HepG2 (cell line): Measurements from ENCODE around the gene PI3. TPM values are rescaled to one million over a fixed set of nuclear protein-coding genes. Genes with fewer than 3 reads are reported as not detected.

Source experiments
- ATAC-seq: fragments of 200-7000 bp; cut with Tn5 transposase; 3 replicates; pipeline ENCODE4 v1.9.1; 2020; ENCODE audit warnings: mild to moderate bottlenecking, moderate library complexity
- BruUV-seq: library from RNA; stranded (reverse); fragments of 400-500 nt; replicated peaks from 2 replicates; lab custom pipeline; 2021; lab: Mats Ljungman, UMichigan
- CTCF ChIA-PET: fragments of 300-600 bp; formaldehyde crosslinking; extraction: SDS; loops from one replicate; lab custom pipeline; 2021; ENCODE audit warnings: low total read pairs, inconsistent platforms, low intra/inter-chr PET ratio; lab: Yijun Ruan, JAX
- POLR2A ChIA-PET: fragments of 350-600 bp; sonication (Branson Sonifier 250); formaldehyde crosslinking; loops from one replicate; lab custom pipeline; 2020; ENCODE audit warnings: antibody characterized with exemption, inconsistent platforms; lab: Yijun Ruan, JAX
- DNase-seq: peaks from one replicate; pipeline ENCODE4 v3.0.0-alpha.2; 2015; ENCODE audit warnings: low spot score
- FAIRE-seq: peaks from 3 replicates; lab custom pipeline; 2011; peaks lifted over from hg19 to GRCh38; lab: Jason Lieb, UNC
- H2AFZ ChIP-seq: one replicate; pipeline ENCODE4 v1.6.1; 2011; ENCODE audit warnings: low read length, inconsistent platforms
- H3K27ac ChIP-seq: fragments of 300-600 bp; 3 replicates; pipeline ENCODE4 v1.8.0; 2011; ENCODE audit warnings: mixed run types, mild to moderate bottlenecking, mixed read lengths, low read length, inconsistent platforms; ENCODE audit not compliant: insufficient read depth; ENCODE audit errors: extremely low read length
- H3K27me3 ChIP-seq, 2 experiments: fragments of 200-600 bp in 1 of 2; 2 replicates in 1 of 2; 3 replicates in 1 of 2; pipeline versions ENCODE4 v1.6.0 to v1.8.0; 2011; ENCODE audit warnings: low read length in 2 of 2, mild to moderate bottlenecking in 2 of 2, moderate library complexity in 2 of 2, inconsistent platforms in 1 of 2; ENCODE audit not compliant: insufficient read depth in 2 of 2, control insufficient read depth in 1 of 2
- H3K36me3 ChIP-seq, 2 experiments: fragments of 200-600 bp in 1 of 2; replicated peaks in 1 of 2; 2 replicates in 1 of 2; 3 replicates in 1 of 2; pipeline versions ENCODE4 v1.5.1 to v1.8.0; 2011; ENCODE audit warnings: low read length in 2 of 2, inconsistent platforms in 1 of 2; ENCODE audit not compliant: insufficient read depth in 2 of 2, control insufficient read depth in 1 of 2
- H3K4me1 ChIP-seq: 2 replicates; pipeline ENCODE4 v1.5.1; 2012; ENCODE audit warnings: low read length, inconsistent platforms; ENCODE audit not compliant: insufficient read depth
- H3K4me2 ChIP-seq: 2 replicates; pipeline ENCODE4 v1.6.0; 2011; ENCODE audit warnings: low read depth, low read length, inconsistent platforms
- H3K4me3 ChIP-seq, 3 experiments: fragments of 200-600 bp in 1 of 3; sonication (generic), shearing (Covaris generic) in 1 of 3; replicated peaks in 1 of 3; 2 replicates each; pipeline ENCODE4 v1.5.1; 2011 to 2016; ENCODE audit warnings: low read length in 3 of 3, inconsistent platforms in 2 of 3, low read depth in 2 of 3, mild to moderate bottlenecking in 2 of 3, control low read depth in 1 of 3, mixed read lengths in 1 of 3; ENCODE audit not compliant: insufficient read depth in 1 of 3
- H3K79me2 ChIP-seq: one replicate; pipeline ENCODE4 v1.6.1; 2011; ENCODE audit warnings: low read length, inconsistent platforms; ENCODE audit not compliant: insufficient read depth
- H3K9ac ChIP-seq: 2 replicates; pipeline ENCODE4 v1.6.0; 2011; ENCODE audit warnings: mild to moderate bottlenecking, low read depth, low read length, inconsistent platforms; ENCODE audit not compliant: insufficient read depth
- H3K9me3 ChIP-seq: 2 replicates; pipeline ENCODE4 v1.5.1; 2012; ENCODE audit warnings: mild to moderate bottlenecking, low read length
- H4K20me1 ChIP-seq: 2 replicates; pipeline ENCODE4 v1.6.0; 2011; ENCODE audit warnings: inconsistent platforms, mild to moderate bottlenecking, low read length, moderate library complexity; ENCODE audit not compliant: insufficient read depth
- CREB1 ChIP-seq, 2 experiments: fragments of 450-650 bp in 1 of 2; IDR thresholded peaks; 2 replicates each; pipeline ENCODE4 v1.6.1; 2016 to 2017; ENCODE audit warnings: control low read depth in 1 of 2, mild to moderate bottlenecking in 1 of 2, missing compliant biosample characterization in 1 of 2, missing genetic modification characterization in 1 of 2
- DMAP1 ChIP-seq: IDR thresholded peaks from 2 replicates; pipeline ENCODE4 v1.6.1; 2016
- IKZF4 ChIP-seq: sonication (generic); formaldehyde crosslinking; IDR thresholded peaks from 2 replicates; pipeline ENCODE4 v1.5.1; 2020; ENCODE audit warnings: borderline replicate concordance, mild to moderate bottlenecking, low read depth, missing genetic modification reagents; ENCODE audit errors: not compliant biosample characterization
- MATR3 ChIP-seq: sonication (generic); formaldehyde crosslinking; IDR thresholded peaks from 2 replicates; pipeline ENCODE4 v1.4.0; 2020; ENCODE audit warnings: missing genetic modification reagents
- NBN ChIP-seq: fragments of 450-650 bp; conservative IDR thresholded peaks from 2 replicates; pipeline ENCODE4 v1.6.1; 2017
- NCOR1 ChIP-seq: fragments of 200-600 bp; sonication (generic); IDR thresholded peaks from 2 replicates; pipeline ENCODE4 v1.7.0; 2017; ENCODE audit warnings: antibody characterized with exemption, low read length, borderline replicate concordance
- PAF1 ChIP-seq: IDR thresholded peaks from 2 replicates; pipeline ENCODE4 v1.6.1; 2016; ENCODE audit warnings: missing genetic modification reagents, missing compliant biosample characterization
- SALL1 ChIP-seq: sonication (generic); formaldehyde crosslinking; IDR thresholded peaks from 2 replicates; pipeline ENCODE4 v1.8.0; 2022; ENCODE audit warnings: mild to moderate bottlenecking, missing genetic modification reagents
- THYN1 ChIP-seq: sonication (generic); formaldehyde crosslinking; IDR thresholded peaks from 2 replicates; pipeline ENCODE4 v1.8.1; 2023; ENCODE audit warnings: low read depth, mild to moderate bottlenecking, moderate library complexity, missing genetic modification reagents, borderline replicate concordance
- ZNF264 ChIP-seq: sonication (generic); formaldehyde crosslinking; IDR thresholded peaks from 2 replicates; pipeline ENCODE4 v1.4.0; 2020; ENCODE audit warnings: missing genetic modification reagents
- ZNF615 ChIP-seq: sonication (generic); formaldehyde crosslinking; IDR thresholded peaks from 2 replicates; pipeline ENCODE4 v1.5.0; 2020; ENCODE audit warnings: mild to moderate bottlenecking, missing genetic modification reagents, borderline replicate concordance
- ZNF747 ChIP-seq: sonication (generic); formaldehyde crosslinking; IDR thresholded peaks from 2 replicates; pipeline ENCODE4 v1.8.1; 2023; ENCODE audit warnings: missing genetic modification reagents, mild to moderate bottlenecking, borderline replicate concordance
- whole genome bisulfite sequencing: methylation state at CpG from one replicate; pipeline ENCODE4 v1.1.6; 2017; ENCODE audit warnings: low lambda C conversion rate; 5-methylcytosine and 5-hydroxymethylcytosine counted together
- in situ Hi-C: cut with HindIII; loops from 2 replicates; pipeline ENCODE4 v1.10.0; 2017; ENCODE audit warnings: low pct_unique_long_range_greater_than_20kb; ENCODE audit not compliant: extremely low pct_ligation_motif_present
- intact Hi-C: fragments of 100-400 bp; cut with micrococcal nuclease; formaldehyde crosslinking; loops from one replicate; pipeline ENCODE4 v1.10.0; 2022; ENCODE audit not compliant: unreplicated experiment
- polyA plus RNA-seq, 8 experiments: library from polyadenylated mRNA; depleted of rRNA in 3 of 8; stranded (reverse) in 7 of 8; unstranded in 1 of 8; fragments of >200 nt; fragmentation: Illumina TruSeq in 4 of 8; extraction: Trizol in 4 of 8; gene quantifications; 2 replicates each; pipeline versions ENCODE4 v1.2.1 to v1.2.3, GENCODE V29; 2011 to 2016; ENCODE audit warnings: low read depth in 4 of 8, missing spikeins in 1 of 8, mixed read lengths in 1 of 8; ENCODE audit not compliant: insufficient read depth in 1 of 8
- total RNA-seq, 5 experiments: library from RNA; depleted of rRNA; stranded (reverse); fragments of >200 nt; fragmentation: Illumina TruSeq; extraction: Trizol; gene quantifications; 2 replicates each; pipeline ENCODE4 v1.2.3, GENCODE V29; 2016; ENCODE audit warnings: low read depth in 1 of 5
- TF ChIP-seq, protein P1 (sequence below): sonication (generic); formaldehyde crosslinking; IDR thresholded peaks from 2 replicates; pipeline ENCODE4 v1.5.0; 2020; ENCODE audit warnings: missing genetic modification reagents, mild to moderate bottlenecking, borderline replicate concordance
- TF ChIP-seq, protein P2 (sequence below): sonication (generic); formaldehyde crosslinking; IDR thresholded peaks from 2 replicates; pipeline ENCODE4 v1.4.0; 2020; ENCODE audit warnings: missing genetic modification reagents
- TF ChIP-seq, protein P3 (sequence below): sonication (generic); formaldehyde crosslinking; IDR thresholded peaks from 2 replicates; pipeline ENCODE4 v1.4.0; 2020; ENCODE audit warnings: missing genetic modification reagents
- TF ChIP-seq, protein P4 (sequence below): sonication (generic); formaldehyde crosslinking; conservative IDR thresholded peaks from 2 replicates; pipeline ENCODE4 v1.4.0; 2020; ENCODE audit warnings: missing genetic modification reagents

Gene PI3
- total and polyA plus RNA-seq, 2 of the 13 experiments (the other 11 are each of a cell fraction or from before 2014, with no cell fraction given) = 0.22 TPM; not detected in 1

DNA sequence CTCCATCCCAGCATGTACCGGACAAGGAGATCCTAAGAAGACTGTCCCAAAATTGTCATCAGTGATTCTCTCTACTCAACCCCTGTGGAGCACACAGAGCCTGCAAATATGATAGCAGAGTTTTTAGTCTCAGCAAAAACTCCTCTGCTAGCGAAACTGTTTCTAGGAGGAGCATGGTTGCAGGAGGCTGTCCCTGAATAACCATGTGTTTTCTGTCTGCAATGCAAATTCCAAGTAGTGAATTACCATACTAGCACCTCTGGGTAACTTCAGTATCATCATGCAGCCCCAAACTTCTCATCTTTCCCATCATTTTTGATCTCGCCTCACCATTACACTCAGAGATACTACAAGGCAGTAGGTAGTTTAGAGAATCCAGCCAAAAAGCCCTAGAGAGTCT, 25.6 kb upstream of the PI3 start:
- no TSS peak for BruUV-seq
- no peak for FAIRE-seq
- Histone ChIP-seq H2AFZ (no peak overlapping the region), H3K4me2 (no peak overlapping the region), H3K9me3 (no peaks in the 10 kb centered on the region), H3K36me3 (no peaks in the 10 kb centered on the region), H3K4me1 (no peaks in the 10 kb centered on the region), H3K27me3 (peaks cover 0 to 11% of the 10 kb centered on the region in 2 experiments; a peak in 1 of 5 replicates)
- WGBS = 27% methylated on average over 3 of the region's 3 CpGs
- intact Hi-C loops = no loop called here
- TF ChIP-seq, protein P1, sequence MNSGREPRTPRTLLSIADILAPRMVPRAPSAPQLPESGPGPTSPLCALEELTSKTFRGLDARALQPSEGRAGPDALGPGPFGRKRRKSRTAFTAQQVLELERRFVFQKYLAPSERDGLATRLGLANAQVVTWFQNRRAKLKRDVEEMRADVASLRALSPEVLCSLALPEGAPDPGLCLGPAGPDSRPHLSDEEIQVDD (CRISPR knock-in tag) = no peak
- TF ChIP-seq SALL1 (CRISPR knock-in tag) = no peak
- no peak for TF ChIP-seq ZNF747 (CRISPR knock-in tag)
- no peak for TF ChIP-seq CREB1 (IDR thresholded peaks at IDR 0.05)
- TF ChIP-seq CREB1 (CRISPR knock-in tag; IDR thresholded peaks at IDR 0.05) = no peak
- no peak for TF ChIP-seq DMAP1 (CRISPR knock-in tag)
- no peak for TF ChIP-seq ZNF264 (CRISPR knock-in tag)
- TF ChIP-seq ZNF615 = no peak
- TF ChIP-seq, protein P2, sequence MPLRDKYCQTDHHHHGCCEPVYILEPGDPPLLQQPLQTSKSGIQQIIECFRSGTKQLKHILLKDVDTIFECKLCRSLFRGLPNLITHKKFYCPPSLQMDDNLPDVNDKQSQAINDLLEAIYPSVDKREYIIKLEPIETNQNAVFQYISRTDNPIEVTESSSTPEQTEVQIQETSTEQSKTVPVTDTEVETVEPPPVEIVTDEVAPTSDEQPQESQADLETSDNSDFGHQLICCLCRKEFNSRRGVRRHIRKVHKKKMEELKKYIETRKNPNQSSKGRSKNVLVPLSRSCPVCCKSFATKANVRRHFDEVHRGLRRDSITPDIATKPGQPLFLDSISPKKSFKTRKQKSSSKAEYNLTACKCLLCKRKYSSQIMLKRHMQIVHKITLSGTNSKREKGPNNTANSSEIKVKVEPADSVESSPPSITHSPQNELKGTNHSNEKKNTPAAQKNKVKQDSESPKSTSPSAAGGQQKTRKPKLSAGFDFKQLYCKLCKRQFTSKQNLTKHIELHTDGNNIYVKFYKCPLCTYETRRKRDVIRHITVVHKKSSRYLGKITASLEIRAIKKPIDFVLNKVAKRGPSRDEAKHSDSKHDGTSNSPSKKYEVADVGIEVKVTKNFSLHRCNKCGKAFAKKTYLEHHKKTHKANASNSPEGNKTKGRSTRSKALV (CRISPR knock-in tag) = no peak
- TF ChIP-seq NCOR1 = no peak
- TF ChIP-seq, protein P3, sequence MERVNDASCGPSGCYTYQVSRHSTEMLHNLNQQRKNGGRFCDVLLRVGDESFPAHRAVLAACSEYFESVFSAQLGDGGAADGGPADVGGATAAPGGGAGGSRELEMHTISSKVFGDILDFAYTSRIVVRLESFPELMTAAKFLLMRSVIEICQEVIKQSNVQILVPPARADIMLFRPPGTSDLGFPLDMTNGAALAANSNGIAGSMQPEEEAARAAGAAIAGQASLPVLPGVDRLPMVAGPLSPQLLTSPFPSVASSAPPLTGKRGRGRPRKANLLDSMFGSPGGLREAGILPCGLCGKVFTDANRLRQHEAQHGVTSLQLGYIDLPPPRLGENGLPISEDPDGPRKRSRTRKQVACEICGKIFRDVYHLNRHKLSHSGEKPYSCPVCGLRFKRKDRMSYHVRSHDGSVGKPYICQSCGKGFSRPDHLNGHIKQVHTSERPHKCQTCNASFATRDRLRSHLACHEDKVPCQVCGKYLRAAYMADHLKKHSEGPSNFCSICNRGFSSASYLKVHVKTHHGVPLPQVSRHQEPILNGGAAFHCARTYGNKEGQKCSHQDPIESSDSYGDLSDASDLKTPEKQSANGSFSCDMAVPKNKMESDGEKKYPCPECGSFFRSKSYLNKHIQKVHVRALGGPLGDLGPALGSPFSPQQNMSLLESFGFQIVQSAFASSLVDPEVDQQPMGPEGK = no peak
- no peak for TF ChIP-seq THYN1 (CRISPR knock-in tag)
- TF ChIP-seq IKZF4 (CRISPR knock-in tag) = no peak
- TF ChIP-seq, protein P4, sequence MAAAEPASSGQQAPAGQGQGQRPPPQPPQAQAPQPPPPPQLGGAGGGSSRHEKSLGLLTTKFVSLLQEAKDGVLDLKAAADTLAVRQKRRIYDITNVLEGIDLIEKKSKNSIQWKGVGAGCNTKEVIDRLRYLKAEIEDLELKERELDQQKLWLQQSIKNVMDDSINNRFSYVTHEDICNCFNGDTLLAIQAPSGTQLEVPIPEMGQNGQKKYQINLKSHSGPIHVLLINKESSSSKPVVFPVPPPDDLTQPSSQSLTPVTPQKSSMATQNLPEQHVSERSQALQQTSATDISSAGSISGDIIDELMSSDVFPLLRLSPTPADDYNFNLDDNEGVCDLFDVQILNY (CRISPR knock-in tag) = no peak
- no peak for TF ChIP-seq MATR3
- no peak for TF ChIP-seq PAF1
- TF ChIP-seq NBN = no peak
- TF ChIP-seq, all 625 proteins: peak for 0
- ChIA-PET POLR2A (no interaction called here), CTCF (no interaction called here)
- ATAC-seq = no peak
- Histone ChIP-seq H4K20me1 (no peaks in the 10 kb centered on the region), H3K9ac (no peak overlapping the region), H3K4me3 (no peak overlapping the region), H3K27ac (no peak overlapping the region), H3K79me2 (no peaks in the 10 kb centered on the region)
- in situ Hi-C loops = no loop called here
- no peak for DNase-seq
